ENCODE data around the gene RGS16.

- TF ChIP-seq CTCF (IDR thresholded peaks at IDR 0.05) (no peak), POLR2A (IDR thresholded peaks at IDR 0.05) (no peak)
Measured at GRCh38 chr1:182549811-182550210, 54.4 kb downstream of the RGS16 start.

Measured in Peyer's patch (tissue), 4 donors.